NCI-H2081 treated with DMSO at 0.1 percent for 48 hours (cell line): ENCODE data around the gene SLC24A3.

ENCODE experiments used
- DNase-seq: peaks from one replicate; lab custom pipeline; 2025; lab: John Stamatoyannopoulos, UW

SLC24A3 gene

DNA sequence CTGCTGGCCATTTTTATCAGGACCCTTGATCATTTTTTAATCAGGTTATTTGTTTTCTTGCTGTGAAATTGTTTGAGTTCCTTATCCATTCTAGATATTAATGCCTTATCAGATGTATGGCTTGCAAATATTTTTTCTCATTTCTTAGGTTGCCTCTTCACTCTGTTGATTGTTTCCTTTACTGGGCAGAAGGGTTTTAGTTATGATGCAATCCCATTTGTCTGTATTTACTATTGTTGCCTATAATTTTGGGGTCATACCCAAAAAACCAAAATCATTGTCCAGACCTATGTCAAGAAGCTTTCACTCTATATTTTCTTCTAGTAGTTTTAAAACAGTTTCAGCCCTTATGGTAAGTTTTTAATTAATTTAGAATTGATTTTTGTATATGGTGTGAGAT, 172.5 kb downstream of the SLC24A3 start:
- no peak for DNase-seq

DNA sequence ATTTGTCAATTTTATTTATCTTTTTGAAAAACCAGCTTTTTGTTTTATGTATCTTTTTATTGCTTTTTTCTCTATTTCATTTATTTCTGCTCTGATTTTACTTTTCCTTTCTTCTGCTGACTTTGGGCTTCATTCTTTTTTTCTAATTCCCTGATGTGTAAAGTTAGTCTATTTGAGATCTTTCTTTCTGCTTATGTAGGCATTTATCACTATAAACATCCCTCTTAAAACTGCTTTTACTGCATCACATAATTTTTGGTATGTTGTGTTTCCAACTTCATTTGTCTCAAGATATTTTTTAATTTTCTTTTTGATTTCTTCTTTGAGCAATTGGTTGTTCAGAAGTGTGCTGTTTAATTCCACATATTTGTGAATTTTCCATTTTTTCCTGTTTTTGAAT, 174.8 kb downstream of the SLC24A3 start:
- DNase-seq: no peak

DNA sequence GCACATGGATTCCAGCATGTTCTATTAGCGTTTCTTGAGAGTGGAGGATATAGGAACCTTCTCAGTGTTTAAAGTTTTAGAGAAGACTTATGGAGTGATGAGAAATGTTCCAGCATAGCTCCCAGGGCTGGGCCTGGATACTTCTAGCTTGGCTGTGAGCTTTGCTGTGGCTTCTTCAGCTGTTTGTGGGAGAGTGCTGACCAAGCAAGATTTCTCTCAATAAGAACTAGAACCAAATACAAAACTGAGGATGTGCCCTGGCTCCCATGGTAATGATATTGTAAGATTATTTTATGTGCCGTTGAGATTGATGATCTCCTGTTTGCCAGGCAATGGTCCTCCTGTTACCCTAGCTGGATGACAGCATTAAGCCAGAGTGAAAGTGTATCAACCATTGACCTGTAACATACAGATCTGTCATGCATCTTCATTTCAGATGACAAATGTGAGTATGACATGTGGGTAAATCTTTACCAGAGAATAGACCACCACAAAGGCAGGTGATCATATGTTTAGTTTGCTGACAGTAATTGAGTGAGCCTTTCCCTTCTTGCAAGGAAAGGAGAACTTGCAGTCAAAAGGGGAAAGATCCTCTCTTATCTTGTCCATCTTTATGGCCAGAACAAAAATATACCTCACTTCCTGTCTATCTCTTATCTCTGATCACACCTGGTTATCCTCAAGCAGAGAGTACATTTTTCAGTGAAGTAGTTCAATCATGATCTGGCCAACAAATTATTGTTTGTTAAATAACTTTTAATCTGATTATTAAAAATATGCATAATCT, 180.1 kb downstream of the SLC24A3 start:
- no peak for DNase-seq

DNA sequence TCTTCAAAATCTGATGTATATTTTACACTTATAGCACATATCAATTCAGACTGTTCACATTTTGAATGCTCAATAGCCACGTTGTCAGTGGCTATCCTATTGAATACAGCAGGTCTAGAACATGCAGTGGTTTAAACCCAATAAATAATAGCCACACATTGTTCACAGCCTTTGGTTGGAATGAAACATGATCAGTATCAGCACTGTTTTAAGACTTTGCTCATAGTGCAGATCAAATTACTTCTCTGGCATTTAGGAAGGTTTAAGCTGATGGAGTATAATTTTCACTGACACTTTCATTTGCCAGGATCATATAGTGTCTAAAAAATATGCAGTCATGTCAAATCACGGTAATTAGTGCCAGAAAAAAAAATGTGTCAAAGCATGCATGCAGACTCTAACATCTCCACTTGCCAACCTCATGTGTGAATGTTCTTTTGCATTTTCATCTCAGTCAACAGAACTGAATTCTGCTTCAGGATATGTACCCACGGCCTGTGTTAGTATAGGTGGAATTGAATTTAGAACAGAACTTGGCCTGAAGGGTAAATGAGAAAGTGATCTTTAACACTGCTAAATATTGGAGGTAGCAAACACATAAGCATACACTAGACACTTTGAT, 184.1 kb downstream of the SLC24A3 start:
- no peak for DNase-seq

DNA sequence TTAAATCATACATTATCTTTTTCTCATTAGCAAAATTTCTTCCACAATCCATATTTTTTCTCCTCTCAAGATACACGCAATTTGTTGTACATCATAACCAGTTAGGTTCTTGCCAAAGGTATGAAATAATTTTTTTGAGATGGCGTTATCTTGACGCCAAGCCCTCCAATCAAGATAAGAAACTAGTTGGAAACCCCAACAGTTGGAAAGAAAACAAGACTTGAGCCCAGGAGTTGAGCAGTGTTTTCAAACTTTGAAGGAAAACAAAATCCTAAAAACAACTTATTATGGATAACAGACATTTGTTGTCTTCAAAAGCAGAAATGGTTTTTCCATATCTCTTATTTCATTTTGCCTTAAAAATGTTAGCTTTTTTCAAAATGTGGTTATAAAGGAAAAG, 184.8 kb downstream of the SLC24A3 start:
- no peak for DNase-seq

DNA sequence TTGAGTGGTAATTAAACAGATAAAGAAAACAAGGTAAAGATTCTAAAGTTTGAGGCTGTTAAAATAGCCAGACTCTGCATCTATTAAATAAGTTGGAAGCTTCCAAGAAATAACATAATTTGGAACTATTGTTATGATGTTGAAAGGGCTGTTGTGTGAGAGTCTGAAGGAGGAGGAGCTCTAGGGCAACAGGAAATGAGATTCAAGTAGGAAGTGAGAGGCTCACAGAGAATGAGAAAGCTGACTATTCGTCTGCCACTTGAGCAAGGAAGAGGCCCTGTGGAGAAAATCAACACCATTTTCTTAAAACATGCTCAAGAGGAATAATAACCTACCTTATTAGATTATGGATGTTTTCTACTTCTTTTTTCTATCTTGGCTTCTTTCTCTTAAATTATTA, 185.2 kb downstream of the SLC24A3 start:
- DNase-seq: no peak

DNA sequence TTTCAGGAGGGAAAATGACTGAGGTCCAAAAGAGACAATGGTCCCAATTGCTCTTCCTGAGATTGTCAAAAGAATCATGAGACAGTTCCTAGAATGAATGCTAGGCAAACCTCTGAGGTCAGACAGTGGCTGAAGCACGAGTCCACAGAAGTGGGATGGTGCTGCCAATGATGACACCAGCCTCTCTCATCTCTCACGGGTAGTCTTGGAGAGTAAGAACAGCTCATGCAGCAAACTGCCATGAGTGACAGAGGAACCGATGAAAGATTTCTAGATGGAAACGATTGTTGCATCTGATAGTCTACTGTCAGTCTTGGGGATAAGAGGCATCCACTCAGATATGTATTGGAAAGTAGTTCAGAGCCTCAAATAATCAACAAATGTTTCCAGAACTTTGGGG, 188.7 kb downstream of the SLC24A3 start:
- no peak for DNase-seq

DNA sequence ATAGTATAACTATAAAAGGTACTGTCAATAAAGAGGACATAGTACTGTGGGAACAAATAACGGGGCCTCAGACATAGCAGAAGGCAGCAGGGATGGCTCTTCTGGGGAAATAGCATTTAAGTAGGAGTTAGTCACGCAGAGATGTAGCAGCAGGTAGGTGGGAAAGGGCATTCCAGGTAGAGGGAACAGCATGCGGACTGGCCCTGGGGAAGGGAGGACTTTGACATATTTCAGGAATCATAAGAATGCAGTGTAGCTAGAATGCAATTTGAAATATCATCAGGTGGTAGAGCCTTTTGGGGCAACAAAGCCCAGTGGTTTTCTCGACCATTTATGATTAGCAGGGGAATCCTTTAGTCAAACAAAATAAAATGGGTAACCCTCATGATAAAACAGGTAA, 191.1 kb downstream of the SLC24A3 start:
- DNase-seq: no peak

DNA sequence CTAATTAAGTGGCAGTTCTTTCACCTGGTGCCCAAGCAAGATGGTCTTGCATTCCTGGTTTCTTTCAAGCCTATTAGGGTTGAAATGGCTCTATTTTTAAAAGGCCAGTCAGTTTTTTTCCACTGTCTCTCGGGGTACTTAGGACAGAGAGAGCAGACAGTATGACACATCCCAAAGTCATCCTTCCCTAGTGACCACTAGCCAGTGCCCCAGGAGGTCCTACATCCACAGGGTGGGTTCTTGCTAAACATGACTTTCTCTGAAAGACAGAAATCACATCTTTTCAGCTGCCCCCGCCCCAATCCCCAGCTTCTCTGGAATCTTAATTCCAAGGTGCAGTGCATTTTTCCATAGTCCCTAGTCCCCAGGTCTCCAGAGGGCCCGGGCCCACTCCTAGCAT, 192.4 kb downstream of the SLC24A3 start:
- no peak for DNase-seq

DNA sequence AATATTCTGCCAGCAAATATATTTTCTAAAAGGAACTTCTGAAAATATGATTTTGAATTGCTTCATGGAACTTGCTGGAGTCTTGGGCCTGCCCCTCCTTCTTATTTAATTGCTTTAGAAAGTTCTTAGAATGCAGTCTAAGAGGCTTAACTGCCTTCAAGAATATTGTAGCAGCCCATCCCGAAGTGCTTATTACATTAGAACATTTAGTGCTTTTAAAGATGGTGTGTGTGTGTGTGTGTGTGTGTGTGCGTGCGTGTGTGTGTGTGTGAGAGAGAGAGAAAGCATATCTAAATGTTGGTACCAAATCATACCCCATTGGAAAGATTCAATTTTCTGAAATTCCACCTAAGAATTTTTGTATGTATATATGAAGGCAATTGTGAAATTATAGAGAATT, 193.5 kb downstream of the SLC24A3 start:
- DNase-seq: no peak

DNA sequence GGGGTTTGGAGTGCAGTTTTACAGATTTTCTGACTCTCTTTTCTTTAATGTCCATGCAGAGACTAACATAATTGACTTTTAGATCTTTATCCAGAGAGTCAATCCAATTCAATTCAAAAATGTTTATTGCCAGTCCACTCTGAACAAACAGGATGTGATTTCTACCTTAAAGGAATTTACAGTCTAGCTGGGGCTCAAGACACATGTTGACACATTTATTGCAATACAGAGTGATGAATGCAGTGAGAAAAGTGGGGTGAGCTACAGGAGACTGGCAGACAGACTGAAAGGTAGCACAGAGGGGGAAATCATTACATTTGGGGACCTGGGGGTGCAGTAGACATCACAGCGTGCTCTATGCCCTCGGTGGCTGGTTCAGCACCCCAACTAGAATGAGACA, 193.9 kb downstream of the SLC24A3 start:
- DNase-seq: no peak

DNA sequence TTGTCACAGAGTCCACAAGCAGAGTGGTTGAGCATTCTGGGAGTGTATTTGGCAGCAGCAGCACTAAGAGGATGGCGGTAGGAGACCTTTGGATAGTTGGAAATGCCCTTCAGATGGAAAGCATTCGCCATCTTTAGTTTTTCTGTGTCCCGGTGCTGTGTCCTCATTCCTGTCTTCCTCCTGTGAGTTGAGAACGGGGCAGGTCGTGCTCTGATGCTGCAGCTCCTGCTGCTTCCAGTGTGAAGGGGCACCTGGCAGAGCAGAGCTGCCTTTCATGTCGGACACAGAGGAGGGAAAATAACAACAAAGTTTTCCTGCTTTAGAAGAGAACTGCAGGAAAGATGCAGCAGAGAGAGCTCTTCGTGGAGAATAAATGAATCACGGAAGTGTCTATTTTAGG, 194.8 kb downstream of the SLC24A3 start:
- no peak for DNase-seq

DNA sequence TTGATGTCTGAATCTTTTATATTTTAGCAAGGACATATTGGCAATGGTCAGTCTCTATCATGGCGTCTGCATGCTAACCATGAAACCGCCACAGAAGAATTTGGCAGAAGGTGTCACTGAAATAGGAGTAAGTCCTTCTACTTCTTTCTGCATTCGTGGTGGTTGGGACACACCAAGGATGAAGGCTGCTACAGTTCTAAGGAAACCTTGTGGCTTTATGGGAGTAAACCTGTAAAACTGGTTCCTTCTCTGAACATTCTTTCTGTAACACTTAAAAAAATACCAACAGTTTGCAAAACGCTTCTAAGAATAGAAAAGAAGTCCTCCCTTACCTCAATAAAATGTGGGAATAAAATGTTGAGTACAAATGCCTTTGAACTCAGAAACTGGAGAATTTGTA, 195.3 kb downstream of the SLC24A3 start:
- DNase-seq: no peak

DNA sequence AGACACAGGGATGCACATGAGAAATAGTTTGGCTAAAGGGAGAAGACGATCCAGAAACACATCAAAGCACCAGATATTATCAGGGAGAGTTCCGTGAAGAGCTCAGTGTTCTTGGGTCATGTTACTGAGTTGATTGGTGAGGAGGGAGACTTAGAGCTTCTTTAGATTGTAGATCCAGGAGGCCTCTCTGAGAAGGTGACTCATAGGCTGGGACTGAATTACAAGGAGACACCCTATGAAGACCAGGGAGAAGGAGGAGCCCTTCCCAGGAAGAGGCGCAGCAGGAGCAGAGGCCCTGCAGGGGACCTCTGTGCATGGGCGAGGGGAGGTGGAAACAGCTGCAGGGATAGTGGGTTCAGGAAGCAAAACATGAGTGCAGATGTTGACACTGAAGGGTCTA, 196.5 kb downstream of the SLC24A3 start:
- DNase-seq: no peak

DNA sequence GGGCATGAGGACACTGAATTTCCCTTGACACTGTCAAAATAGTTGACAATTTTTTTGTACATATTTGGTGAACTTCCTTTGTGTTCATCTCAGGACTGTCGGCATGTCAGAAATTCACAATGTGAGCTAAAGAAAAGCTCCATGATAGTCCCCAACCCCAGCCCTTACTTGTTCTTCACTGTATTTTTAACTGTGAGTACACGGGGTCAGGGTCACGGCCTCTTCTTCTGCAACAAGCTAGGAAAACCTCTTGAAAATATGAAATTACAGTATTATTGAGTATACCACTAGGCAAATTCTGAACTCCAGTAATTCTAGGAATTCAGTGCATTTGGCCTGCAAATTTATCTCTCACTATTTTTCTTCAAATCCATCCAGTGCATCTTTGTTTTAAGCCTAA, 199.4 kb downstream of the SLC24A3 start:
- no peak for DNase-seq

DNA sequence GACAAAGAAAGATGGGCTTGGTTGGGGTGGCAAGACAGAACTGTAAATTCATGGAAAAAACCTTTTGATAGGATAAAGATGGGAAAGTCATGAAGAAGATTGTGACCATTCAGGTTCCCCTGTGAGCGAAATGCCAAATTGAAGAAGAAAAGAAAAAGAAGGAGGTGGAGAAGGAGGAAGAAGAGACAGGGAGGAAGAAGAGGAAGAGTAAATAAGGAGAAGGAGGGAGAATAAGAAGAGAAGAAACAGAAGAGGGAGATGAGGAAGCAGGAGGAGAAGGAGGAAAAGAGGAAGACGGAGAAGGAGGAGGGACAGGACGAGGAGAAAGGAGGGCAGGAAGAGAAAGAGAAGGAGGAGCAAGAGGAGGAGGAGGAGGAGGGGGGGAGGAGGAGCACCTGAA, 199.8 kb downstream of the SLC24A3 start:
- DNase-seq: no peak

DNA sequence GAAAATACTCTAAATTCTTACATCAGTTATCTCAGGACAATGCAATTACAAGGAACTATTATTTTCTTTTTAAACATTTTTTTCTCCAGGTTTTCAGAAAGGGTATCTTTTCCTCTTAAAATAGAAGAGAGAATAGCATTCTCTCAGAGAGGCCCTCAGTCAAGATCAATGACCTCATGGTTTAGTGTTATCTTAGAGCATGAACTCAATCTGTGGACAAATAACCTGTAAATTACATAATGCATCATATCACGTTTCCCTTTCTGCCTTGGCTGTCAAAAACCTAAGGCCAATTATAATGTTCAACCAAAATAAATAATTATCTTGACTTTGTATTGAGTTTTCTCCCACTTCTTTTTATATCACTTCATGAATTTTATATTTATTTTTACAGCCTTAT, 202.2 kb downstream of the SLC24A3 start:
- no peak for DNase-seq

DNA sequence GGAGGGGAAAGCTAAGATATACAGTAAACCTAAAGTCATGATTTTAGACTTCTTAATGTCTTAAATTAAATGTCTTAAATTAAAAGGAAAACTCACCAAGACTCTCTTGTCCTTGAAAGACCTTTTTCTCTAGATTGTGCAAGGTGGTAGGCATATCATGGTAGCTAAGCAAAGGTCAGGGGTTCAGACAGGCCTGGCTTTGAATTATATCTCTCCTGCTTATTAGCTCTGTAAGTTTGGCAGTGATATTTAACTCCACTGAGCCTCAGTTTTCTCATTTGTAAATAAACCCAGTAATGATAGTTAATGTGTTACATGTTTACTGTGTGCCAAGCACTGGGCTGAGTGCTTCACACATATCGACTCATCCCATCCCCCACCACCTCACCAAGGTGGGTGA, 203.3 kb downstream of the SLC24A3 start:
- DNase-seq: no peak

DNA sequence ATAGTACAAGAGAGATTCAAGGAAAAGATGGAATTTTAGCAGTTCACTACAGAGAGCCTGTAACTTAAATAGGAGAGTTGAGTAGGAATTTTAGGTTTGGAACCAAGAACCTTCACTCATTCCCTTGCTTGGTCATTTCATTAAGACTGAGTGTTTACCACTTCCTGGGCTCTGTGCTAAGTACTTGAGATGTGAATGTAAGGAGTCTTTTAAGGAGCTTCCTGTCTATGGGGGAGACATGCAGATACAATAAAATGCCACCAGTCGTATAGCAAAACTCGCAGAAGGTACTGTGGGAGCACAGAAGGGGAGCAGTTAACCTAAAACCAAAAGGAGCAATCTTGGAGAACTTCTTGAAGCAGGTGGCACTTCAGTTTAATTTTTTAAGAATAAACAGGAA, 204.2 kb downstream of the SLC24A3 start:
- DNase-seq: no peak

DNA sequence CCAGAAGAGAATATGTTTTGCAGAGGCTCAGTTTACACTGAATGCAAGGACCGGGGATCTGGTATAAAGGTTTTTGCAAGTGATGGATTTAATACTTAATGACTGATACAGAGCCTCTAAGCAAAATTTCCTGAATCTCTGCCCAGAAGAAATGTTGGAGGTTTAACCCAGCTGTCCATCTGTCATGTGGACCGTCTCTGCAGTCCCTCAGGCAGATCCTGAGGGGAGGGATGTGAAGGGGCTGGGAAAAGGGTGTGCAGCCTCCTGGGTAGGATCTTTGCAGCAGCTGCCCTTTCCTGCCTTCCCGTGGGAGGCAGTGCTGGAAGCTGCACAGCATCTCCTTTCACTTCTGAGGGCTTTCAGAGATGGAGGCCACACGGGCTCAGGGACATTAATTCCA, 207.0 kb downstream of the SLC24A3 start:
- DNase-seq: no peak

DNA sequence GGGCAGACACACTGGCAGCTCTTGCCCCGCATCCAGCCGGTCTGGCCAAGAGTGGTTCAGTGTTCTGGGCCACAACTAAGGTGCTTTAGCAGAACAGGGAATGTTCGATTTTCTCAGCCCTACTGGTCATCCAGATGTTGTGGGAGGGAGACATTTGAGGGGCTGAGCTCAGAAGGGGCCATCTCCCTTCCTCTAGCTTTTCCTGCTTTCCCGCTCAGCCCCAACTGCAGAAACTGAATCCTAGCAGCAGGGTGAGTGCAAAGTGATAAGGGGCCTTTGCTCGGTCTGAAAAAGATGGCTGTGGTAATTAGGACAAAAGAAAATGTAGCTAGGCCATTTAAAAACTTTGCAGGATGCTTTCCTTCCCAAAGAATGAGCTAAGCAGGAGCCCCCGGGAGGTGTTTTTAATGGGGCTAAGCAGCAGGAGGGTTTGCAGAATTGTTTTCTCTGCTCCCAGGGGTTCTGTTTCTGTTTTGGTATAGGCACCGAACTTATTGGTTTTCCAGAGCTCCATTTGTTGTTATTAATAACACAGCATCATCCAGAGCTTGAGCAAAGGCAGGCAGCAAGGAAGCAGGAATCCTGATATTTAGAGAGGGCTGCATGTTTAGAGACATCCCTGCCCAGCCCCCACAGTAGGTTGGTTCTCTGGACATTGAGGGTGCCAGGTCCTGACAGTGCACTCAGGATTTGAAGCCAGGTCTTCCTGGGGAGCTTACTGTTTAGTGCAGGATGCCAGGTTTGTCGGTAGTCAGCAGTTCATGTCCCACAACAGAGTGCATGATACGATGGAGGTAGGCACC, 210.9 kb downstream of the SLC24A3 start:
- DNase-seq: no peak

DNA sequence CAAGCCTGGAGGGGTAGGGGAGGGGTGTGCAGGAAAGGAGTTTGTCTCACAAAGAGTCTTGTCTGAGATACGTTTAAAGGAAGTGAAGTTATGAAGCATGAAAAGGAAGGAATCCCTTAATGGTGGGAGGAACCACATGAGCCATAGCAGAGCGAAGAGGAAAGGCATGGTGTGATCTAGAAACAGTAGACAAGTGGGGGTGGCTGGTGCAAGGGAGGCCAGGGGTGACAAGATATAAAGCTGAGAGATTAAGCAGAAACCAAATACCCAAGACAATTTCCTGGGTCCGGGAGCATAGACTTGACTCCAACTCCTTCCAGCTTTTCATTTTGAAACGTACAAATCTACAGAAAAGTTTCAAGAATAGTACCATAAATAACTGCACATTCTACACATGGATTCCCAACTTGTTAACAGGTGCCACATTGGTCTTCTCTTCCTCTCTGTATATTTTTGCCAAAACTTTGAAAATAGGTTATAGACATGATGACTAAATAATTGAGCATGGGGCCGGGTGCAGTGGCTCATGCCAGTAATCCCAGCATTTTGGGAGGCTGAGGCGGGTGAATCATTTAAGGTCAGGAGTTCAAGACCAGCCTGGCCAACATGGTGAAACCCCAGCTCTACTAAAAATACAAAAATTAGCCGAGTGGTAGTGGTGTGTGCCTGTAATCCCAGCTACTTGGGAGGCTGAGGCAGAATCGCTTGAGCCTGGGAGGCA, 211.6 kb downstream of the SLC24A3 start:
- no peak for DNase-seq

DNA sequence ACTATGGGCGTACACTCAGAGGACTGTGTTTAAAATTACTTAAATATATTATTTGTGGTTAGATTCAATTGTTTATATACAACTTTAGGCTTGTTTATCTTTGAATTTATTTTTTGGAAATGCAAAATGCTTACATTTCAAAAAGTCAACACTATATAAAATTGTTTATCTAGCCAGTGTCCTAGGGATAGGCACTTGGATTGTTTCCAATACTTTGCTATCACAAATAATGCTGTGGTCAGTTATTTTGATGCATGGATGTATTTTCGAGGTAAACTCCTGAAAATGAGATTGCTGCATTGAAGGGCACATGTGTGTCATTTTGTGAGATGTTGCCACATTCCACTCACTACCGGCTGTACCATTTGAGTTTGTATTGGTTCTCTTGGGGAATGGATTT, 213.9 kb downstream of the SLC24A3 start:
- DNase-seq: no peak
